Measurements from ENCODE around the gene ABHD4. TPM values are rescaled to one million over a fixed set of nuclear protein-coding genes. Genes with fewer than 3 reads are reported as not detected.

ABHD4 gene
- polyA plus RNA-seq, 2 of the 4 experiments (the other 2 are of a cell fraction): 58.3 to 70.7 TPM

DNA sequence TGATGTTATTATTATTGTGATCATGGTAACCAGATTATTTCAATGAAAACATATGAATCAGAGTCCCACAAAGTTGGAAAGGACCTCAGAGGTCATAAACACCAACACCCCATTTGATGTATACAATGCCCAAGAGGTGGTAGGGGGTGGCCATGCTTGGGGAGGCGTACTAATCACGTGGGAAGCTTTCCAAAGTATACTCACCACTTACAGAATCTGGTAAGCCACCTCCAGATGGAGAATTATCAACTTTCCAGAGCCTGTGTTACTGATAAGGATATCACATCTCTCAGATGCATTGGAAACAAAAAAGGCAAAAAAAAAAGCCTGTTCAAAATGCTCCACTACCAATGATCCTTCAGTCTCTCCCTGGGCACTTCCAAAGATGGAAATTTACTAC lies 17.5 kb upstream of the ABHD4 start (continued):
- TF ChIP-seq, protein P1, sequence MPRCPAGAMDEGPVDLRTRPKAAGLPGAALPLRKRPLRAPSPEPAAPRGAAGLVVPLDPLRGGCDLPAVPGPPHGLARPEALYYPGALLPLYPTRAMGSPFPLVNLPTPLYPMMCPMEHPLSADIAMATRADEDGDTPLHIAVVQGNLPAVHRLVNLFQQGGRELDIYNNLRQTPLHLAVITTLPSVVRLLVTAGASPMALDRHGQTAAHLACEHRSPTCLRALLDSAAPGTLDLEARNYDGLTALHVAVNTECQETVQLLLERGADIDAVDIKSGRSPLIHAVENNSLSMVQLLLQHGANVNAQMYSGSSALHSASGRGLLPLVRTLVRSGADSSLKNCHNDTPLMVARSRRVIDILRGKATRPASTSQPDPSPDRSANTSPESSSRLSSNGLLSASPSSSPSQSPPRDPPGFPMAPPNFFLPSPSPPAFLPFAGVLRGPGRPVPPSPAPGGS (IDR thresholded peaks at IDR 0.05): no peak
- no peak for TF ChIP-seq NFE2L2 (conservative IDR thresholded peaks at IDR 0.05; ENCODE audit: low read length)

DNA sequence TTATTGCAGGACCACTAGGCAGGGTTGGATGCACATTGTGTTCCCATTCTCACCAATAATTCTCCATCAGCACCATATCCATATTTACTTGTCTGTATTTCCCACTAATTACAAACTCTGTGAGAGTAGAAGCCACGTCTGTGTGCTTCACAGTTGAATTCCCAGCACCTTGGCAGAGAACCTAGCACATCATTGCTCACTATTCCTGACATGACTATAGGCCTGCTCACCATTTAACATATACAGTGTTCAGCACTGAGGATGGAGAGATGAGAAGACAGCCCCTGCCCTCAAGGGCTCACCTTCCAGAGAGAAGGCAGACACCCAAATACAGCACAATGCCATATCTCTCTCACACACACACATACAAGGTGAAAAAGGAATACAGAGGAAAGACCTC lies 14.1 kb upstream of the ABHD4 start:
- TF ChIP-seq, protein P2, sequence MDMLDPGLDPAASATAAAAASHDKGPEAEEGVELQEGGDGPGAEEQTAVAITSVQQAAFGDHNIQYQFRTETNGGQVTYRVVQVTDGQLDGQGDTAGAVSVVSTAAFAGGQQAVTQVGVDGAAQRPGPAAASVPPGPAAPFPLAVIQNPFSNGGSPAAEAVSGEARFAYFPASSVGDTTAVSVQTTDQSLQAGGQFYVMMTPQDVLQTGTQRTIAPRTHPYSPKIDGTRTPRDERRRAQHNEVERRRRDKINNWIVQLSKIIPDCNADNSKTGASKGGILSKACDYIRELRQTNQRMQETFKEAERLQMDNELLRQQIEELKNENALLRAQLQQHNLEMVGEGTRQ (IDR thresholded peaks at IDR 0.05): no peak
- TF ChIP-seq RAD21 (conservative IDR thresholded peaks at IDR 0.05 in 1 of 2, IDR thresholded peaks at IDR 0.05 in 1 of 2) (no peak), EP300 (IDR thresholded peaks at IDR 0.05) (no peak), JUNB (IDR thresholded peaks at IDR 0.05) (no peak), TFCP2L1 (CRISPR knock-in tag; IDR thresholded peaks at IDR 0.05) (no peak)
- TF ChIP-seq, protein P1 (IDR thresholded peaks at IDR 0.05): no peak
- TF ChIP-seq, protein P3, sequence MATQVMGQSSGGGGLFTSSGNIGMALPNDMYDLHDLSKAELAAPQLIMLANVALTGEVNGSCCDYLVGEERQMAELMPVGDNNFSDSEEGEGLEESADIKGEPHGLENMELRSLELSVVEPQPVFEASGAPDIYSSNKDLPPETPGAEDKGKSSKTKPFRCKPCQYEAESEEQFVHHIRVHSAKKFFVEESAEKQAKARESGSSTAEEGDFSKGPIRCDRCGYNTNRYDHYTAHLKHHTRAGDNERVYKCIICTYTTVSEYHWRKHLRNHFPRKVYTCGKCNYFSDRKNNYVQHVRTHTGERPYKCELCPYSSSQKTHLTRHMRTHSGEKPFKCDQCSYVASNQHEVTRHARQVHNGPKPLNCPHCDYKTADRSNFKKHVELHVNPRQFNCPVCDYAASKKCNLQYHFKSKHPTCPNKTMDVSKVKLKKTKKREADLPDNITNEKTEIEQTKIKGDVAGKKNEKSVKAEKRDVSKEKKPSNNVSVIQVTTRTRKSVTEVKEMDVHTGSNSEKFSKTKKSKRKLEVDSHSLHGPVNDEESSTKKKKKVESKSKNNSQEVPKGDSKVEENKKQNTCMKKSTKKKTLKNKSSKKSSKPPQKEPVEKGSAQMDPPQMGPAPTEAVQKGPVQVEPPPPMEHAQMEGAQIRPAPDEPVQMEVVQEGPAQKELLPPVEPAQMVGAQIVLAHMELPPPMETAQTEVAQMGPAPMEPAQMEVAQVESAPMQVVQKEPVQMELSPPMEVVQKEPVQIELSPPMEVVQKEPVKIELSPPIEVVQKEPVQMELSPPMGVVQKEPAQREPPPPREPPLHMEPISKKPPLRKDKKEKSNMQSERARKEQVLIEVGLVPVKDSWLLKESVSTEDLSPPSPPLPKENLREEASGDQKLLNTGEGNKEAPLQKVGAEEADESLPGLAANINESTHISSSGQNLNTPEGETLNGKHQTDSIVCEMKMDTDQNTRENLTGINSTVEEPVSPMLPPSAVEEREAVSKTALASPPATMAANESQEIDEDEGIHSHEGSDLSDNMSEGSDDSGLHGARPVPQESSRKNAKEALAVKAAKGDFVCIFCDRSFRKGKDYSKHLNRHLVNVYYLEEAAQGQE (IDR thresholded peaks at IDR 0.05): no peak
- ChIA-PET POLR2A (interaction anchor here (1.1 kb wide), 1 partner anchor 182 kb away, joined by 3 read pairs; the partner anchor contains the start of gene OXA1L), CTCF (interaction anchor here (1.4 to 10.2 kb wide), 5 partner anchors 12 to 270 kb away, joined by 3 to 102 read pairs (median 11); partner anchors contain the start of gene ABHD4)
- no peak overlapping the region for H3K4me3 ChIP-seq
- peaks cover 32% of the 10 kb centered on the region for H3K4me1 ChIP-seq
- FAIRE-seq (no peak), DNase-seq (ENCODE audit: low read depth in 1 of 2, low spot score in 1 of 2) (no peak), ATAC-seq (no peak)
- no peaks in the 10 kb centered on the region for H3K9me3 ChIP-seq
- no peak overlapping the region for H3K27ac ChIP-seq
- no peak overlapping the region for H3K4me2 ChIP-seq
- 94% methylated on average over 1 of the region's 1 CpG for WGBS (ENCODE audit: missing lambda C conversion rate)

DNA sequence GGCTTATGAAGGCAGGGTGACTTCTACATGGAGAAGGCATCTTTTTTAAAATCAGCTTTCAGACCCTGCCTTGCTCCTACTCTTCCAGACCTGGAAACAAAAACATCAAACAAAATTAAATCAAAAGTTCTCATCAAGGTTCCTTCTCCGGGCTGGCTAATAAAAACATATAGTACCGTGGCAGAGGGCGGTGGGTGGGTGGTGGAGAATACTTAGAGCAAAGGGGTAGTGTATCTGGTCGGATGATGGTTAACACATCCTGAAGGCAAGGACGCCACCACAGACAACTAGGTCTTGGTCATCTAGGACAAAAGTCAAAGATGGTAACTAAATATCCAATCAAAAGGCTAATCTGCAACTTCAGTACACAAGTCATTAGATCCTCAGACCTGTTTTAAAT lies 10.9 kb upstream of the ABHD4 start:
- Histone ChIP-seq H3K9me3 (no peaks in the 10 kb centered on the region), H3K4me1 (peaks cover 32% of the 10 kb centered on the region), H3K27ac (no peak overlapping the region), H3K4me2 (peak overlapping the region; percentile 93), H3K4me3 (no peak overlapping the region)
- ATAC-seq: no peak
- no peak for FAIRE-seq
- DNase-seq (ENCODE audit: low read depth in 1 of 2, low spot score in 1 of 2): no peak
- WGBS (ENCODE audit: missing lambda C conversion rate): 93% methylated on average over 5 of the region's 5 CpGs
- CTCF ChIA-PET: interaction anchor here (1.1 to 10.2 kb wide), 5 partner anchors 14 to 65 kb away, joined by 3 to 102 read pairs (median 6); partner anchors contain the start of gene ABHD4
- POLR2A ChIA-PET: no interaction called here
- TF ChIP-seq, protein P1 (IDR thresholded peaks at IDR 0.05): no peak
- TF ChIP-seq JUN (IDR thresholded peaks at IDR 0.05) (no peak), POLR2AphosphoS2 (conservative IDR thresholded peaks at IDR 0.05; ENCODE audit: low read length) (no peak), HEYL (CRISPR knock-in tag; IDR thresholded peaks at IDR 0.05) (no peak), TP53 (CRISPR knock-in tag; IDR thresholded peaks at IDR 0.05) (no peak), ESRRA (IDR thresholded peaks at IDR 0.05; ENCODE audit: borderline replicate concordance, low read length) (no peak), SREBF2 (IDR thresholded peaks at IDR 0.05) (no peak), HOXB13 (CRISPR knock-in tag; IDR thresholded peaks at IDR 0.05; ENCODE audit: low read depth) (no peak), FOXS1 (CRISPR knock-in tag; IDR thresholded peaks at IDR 0.05) (no peak)
- TF ChIP-seq, protein P4, sequence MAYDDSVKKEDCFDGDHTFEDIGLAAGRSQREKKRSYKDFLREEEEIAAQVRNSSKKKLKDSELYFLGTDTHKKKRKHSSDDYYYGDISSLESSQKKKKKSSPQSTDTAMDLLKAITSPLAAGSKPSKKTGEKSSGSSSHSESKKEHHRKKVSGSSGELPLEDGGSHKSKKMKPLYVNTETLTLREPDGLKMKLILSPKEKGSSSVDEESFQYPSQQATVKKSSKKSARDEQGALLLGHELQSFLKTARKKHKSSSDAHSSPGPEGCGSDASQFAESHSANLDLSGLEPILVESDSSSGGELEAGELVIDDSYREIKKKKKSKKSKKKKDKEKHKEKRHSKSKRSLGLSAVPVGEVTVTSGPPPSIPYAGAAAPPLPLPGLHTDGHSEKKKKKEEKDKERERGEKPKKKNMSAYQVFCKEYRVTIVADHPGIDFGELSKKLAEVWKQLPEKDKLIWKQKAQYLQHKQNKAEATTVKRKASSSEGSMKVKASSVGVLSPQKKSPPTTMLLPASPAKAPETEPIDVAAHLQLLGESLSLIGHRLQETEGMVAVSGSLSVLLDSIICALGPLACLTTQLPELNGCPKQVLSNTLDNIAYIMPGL (CRISPR knock-in tag; IDR thresholded peaks at IDR 0.05; ENCODE audit: borderline replicate concordance): no peak
- TF ChIP-seq, protein P5, sequence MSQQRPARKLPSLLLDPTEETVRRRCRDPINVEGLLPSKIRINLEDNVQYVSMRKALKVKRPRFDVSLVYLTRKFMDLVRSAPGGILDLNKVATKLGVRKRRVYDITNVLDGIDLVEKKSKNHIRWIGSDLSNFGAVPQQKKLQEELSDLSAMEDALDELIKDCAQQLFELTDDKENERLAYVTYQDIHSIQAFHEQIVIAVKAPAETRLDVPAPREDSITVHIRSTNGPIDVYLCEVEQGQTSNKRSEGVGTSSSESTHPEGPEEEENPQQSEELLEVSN (IDR thresholded peaks at IDR 0.05; ENCODE audit: borderline replicate concordance, low read depth): no peak
- TF ChIP-seq, protein P2 (IDR thresholded peaks at IDR 0.05): no peak

Data from A549 (cell line).